Trophoblast cell (in vitro differentiated cells and primary cell): ENCODE measurements around the gene POU6F2.

ENCODE experiments used
- DNase-seq, 2 donors: peaks; one replicate each; pipeline ENCODE4 v3.0.0-alpha.2; 2016
- H2AFZ ChIP-seq: 2 replicates; pipeline ENCODE4 v1.6.1; 2013; ENCODE audit warnings: low read length, moderate library complexity, mild to moderate bottlenecking; ENCODE audit not compliant: insufficient read depth, poor library complexity
- H2AK5ac ChIP-seq: 2 replicates; pipeline ENCODE4 v1.6.1; 2013; ENCODE audit warnings: mild to moderate bottlenecking, low read length
- H2BK120ac ChIP-seq: 2 replicates; pipeline ENCODE4 v1.6.1; 2013; ENCODE audit warnings: low read length, mild to moderate bottlenecking, moderate library complexity; ENCODE audit not compliant: insufficient read depth, poor library complexity
- H2BK12ac ChIP-seq: 2 replicates; pipeline ENCODE4 v1.6.1; 2013; ENCODE audit warnings: mild to moderate bottlenecking, low read length, moderate library complexity
- H2BK5ac ChIP-seq: 2 replicates; pipeline ENCODE4 v1.6.1; 2013; ENCODE audit warnings: low read length, low read depth, moderate library complexity, mild to moderate bottlenecking; ENCODE audit not compliant: poor library complexity
- H3K14ac ChIP-seq: 2 replicates; pipeline ENCODE4 v1.6.1; 2013; ENCODE audit warnings: mild to moderate bottlenecking, low read length
- H3K18ac ChIP-seq: 2 replicates; pipeline ENCODE4 v1.6.1; 2013; ENCODE audit warnings: mild to moderate bottlenecking, low read length
- H3K23ac ChIP-seq: 2 replicates; pipeline ENCODE4 v1.6.1; 2013; ENCODE audit warnings: low read length
- H3K27ac ChIP-seq: 2 replicates; pipeline ENCODE4 v1.5.1; 2013; ENCODE audit warnings: low read depth, mild to moderate bottlenecking, inconsistent platforms, low read length, moderate library complexity
- H3K27me3 ChIP-seq: 2 replicates; pipeline ENCODE4 v1.6.1; 2013; ENCODE audit warnings: inconsistent platforms, mild to moderate bottlenecking, low read length, moderate library complexity; ENCODE audit not compliant: insufficient read depth
- H3K36me3 ChIP-seq, 2 experiments: 1 replicate in 1 of 2; 2 replicates in 1 of 2; pipeline ENCODE4 v1.6.1; 2013; ENCODE audit warnings: low read length in 2 of 2, mild to moderate bottlenecking in 2 of 2, moderate library complexity in 1 of 2; ENCODE audit not compliant: insufficient read depth in 2 of 2, control insufficient read depth in 1 of 2
- H3K4ac ChIP-seq: 2 replicates; pipeline ENCODE4 v1.6.1; 2013; ENCODE audit warnings: low read depth, mild to moderate bottlenecking, low read length, moderate library complexity
- H3K4me1 ChIP-seq, 2 experiments: 1 replicate in 1 of 2; 2 replicates in 1 of 2; pipeline ENCODE4 v1.6.1; 2013; ENCODE audit warnings: low read length in 2 of 2, mild to moderate bottlenecking in 2 of 2, moderate library complexity in 1 of 2; ENCODE audit not compliant: insufficient read depth in 2 of 2, control insufficient read depth in 1 of 2
- H3K4me2 ChIP-seq: 2 replicates; pipeline ENCODE4 v1.6.1; 2013; ENCODE audit warnings: inconsistent platforms, mild to moderate bottlenecking, low read length, moderate library complexity
- H3K4me3 ChIP-seq: 2 replicates; pipeline ENCODE4 v1.5.1; 2013; ENCODE audit warnings: mild to moderate bottlenecking, low read depth, low read length, inconsistent platforms
- H3K79me1 ChIP-seq: one replicate; pipeline ENCODE4 v1.6.1; 2013; ENCODE audit warnings: low read length
- H3K79me2 ChIP-seq: 2 replicates; pipeline ENCODE4 v1.6.1; 2013; ENCODE audit warnings: low read length, mild to moderate bottlenecking; ENCODE audit not compliant: control insufficient read depth, insufficient read depth, poor library complexity
- H3K9ac ChIP-seq: 2 replicates; pipeline ENCODE4 v1.6.1; 2013; ENCODE audit warnings: mild to moderate bottlenecking, low read length
- H3K9me3 ChIP-seq: 2 replicates; pipeline ENCODE4 v1.6.1; 2013; ENCODE audit warnings: low read depth, mild to moderate bottlenecking, control low read depth, inconsistent platforms, low read length; ENCODE audit not compliant: insufficient read depth
- H4K12ac ChIP-seq: 2 replicates; pipeline ENCODE4 v1.6.1; 2013; ENCODE audit warnings: low read depth, mild to moderate bottlenecking, low read length, moderate library complexity
- H4K8ac ChIP-seq: 2 replicates; pipeline ENCODE4 v1.6.1; 2013; ENCODE audit warnings: low read depth, mild to moderate bottlenecking, low read length, moderate library complexity
- H4K91ac ChIP-seq: one replicate; pipeline ENCODE4 v1.6.1; 2013; ENCODE audit warnings: low read depth, mild to moderate bottlenecking, low read length, moderate library complexity
- WGBS: extraction: QIAGEN DNeasy Blood & Tissue Kit; methylation state at CpG from one replicate; pipeline ENCODE4 v1.1.7; 2013; ENCODE audit warnings: missing lambda C conversion rate; ENCODE audit not compliant: insufficient read length, insufficient coverage; ENCODE audit errors: extremely low coverage; 5-methylcytosine and 5-hydroxymethylcytosine counted together

The POU6F2 gene

DNA sequence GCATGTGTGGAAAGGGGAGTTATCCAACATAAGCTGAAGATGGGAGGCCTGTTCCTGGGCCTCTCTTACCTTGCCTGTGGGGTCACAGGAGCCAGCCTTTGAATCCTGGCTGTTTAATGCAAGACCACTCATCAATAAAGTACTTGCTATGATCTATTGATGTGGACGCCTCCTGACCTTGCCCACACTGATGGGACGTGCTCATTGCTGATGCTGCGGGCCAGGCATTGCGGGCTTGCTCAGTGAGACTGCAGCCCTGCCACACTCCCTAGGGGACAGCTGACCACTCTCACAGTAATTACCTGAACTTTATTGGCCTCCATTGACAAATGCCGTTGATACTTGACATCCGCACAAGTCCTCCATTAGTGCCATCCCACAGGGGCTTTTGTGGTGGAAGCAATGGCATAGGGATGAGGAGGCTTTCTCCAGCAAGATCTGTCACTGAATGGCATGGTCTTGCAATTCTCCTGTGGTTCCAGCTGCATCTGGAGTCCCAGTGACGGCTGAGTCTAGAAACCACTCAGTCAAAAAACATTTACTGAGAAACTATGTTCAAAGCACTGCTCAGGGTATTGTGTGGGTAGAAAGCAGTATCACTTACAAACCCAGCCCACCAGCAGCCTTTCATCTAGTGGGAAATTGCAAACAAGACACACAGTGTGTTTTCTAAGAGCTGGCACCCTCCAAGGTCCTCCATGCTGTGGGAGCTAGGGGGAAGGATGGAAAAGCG lies 453.4 kb downstream of the POU6F2 start:
- Histone ChIP-seq H4K91ac (no peak overlapping the region), H3K4me3 (no peak overlapping the region), H3K27me3 (no peaks in the 10 kb centered on the region), H3K4me1 (peaks cover 3 to 8% of the 10 kb centered on the region in 2 experiments), H3K4me2 (no peak overlapping the region), H4K8ac (no peak overlapping the region), H3K36me3 (no peaks in the 10 kb centered on the region), H2AK5ac (no peak overlapping the region), H3K79me1 (no peaks in the 10 kb centered on the region), H3K79me2 (no peaks in the 10 kb centered on the region), H3K14ac (no peak overlapping the region), H3K9me3 (no peaks in the 10 kb centered on the region), H2BK12ac (no peak overlapping the region), H2BK5ac (no peak overlapping the region), H3K27ac (no peak overlapping the region), H2AFZ (no peak overlapping the region), H4K12ac (no peak overlapping the region), H3K23ac (no peak overlapping the region), H2BK120ac (no peak overlapping the region), H3K9ac (no peak overlapping the region), H3K4ac (no peak overlapping the region), H3K18ac (no peak overlapping the region)
- peak; percentile 31 to 47 for DNase-seq
- WGBS = no CpG with 5 or more reads among the region's 8 CpGs

DNA sequence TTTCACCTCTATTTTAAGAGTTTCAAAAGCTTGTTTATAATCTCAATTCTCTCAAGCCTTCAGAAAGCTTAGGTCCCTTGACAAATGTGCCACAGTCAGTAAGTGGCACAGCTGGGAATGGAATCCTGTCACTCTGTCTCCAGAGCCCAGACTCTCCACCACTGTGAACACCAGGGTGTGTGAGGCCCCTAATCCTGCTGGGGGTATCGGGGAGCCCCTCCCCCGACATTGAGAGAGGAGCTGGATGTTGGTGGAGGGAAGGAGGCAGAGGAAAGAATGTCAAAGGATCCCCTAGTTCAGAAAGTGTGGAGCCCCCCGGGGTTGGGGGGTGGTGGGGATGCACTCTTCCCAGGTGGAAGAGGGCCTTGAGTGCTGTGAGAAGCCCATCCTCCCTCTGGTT lies 454.7 kb downstream of the POU6F2 start:
- WGBS = no CpG with 5 or more reads among the region's 3 CpGs

DNA sequence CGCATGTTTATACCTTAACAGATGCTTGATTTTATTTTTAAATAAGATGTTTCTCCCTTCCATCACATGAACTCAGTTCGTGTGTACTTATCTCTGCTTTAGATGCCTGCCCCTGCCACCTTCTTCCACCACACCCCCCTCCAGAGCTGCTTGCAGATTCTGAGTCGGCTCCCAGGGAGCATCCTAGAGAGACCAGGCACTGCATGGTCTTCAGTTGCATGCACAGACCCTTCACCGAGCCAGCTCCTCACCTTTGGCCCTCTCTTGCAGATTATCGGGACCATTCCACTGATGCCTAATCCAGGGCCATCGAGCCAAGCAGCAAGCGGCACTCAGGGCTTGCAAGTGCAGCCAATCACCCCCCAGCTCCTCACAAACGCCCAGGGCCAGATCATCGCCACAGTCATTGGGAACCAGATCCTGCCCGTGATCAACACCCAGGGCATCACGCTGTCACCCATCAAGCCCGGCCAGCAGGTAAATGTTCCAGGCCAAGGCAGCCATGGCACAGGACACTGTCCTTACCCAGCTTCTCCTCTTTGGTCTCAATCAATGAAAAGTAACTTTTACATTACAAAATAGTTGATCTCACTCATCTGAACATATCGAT lies 455.2 kb downstream of the POU6F2 start:
- H4K12ac ChIP-seq = no peak overlapping the region
- no peaks in the 10 kb centered on the region for H3K79me2 ChIP-seq
- H3K18ac ChIP-seq = no peak overlapping the region
- no peak overlapping the region for H3K4me2 ChIP-seq
- H4K8ac ChIP-seq = no peak overlapping the region
- H3K27ac ChIP-seq = no peak overlapping the region
- H3K27me3 ChIP-seq = no peaks in the 10 kb centered on the region
- H2BK120ac ChIP-seq = no peak overlapping the region
- H3K9ac ChIP-seq = no peak overlapping the region
- no peaks in the 10 kb centered on the region for H3K9me3 ChIP-seq
- H3K4me1 ChIP-seq = peaks cover under 1 to 5% of the 10 kb centered on the region in 2 experiments
- no peaks in the 10 kb centered on the region for H3K79me1 ChIP-seq
- H2AK5ac ChIP-seq = no peak overlapping the region
- no peaks in the 10 kb centered on the region for H3K36me3 ChIP-seq
- no peak overlapping the region for H4K91ac ChIP-seq
- H3K23ac ChIP-seq = no peak overlapping the region
- H2AFZ ChIP-seq = no peak overlapping the region
- no peak overlapping the region for H3K14ac ChIP-seq
- no peak for DNase-seq
- no CpG with 5 or more reads among the region's 13 CpGs for WGBS
- H3K4me3 ChIP-seq = no peak overlapping the region
- H2BK5ac ChIP-seq = no peak overlapping the region
- H3K4ac ChIP-seq = no peak overlapping the region
- H2BK12ac ChIP-seq = no peak overlapping the region

More for the DNA sequence above, 454.7 kb downstream of the POU6F2 start:
- Histone ChIP-seq H4K8ac (no peak overlapping the region), H3K18ac (no peak overlapping the region), H3K14ac (no peak overlapping the region), H3K27me3 (no peaks in the 10 kb centered on the region), H3K4me1 (peaks cover 3 to 8% of the 10 kb centered on the region in 2 experiments), H2AK5ac (no peak overlapping the region), H2BK5ac (no peak overlapping the region), H2AFZ (no peak overlapping the region), H3K4me2 (no peak overlapping the region), H3K4ac (no peak overlapping the region), H4K91ac (no peak overlapping the region), H3K4me3 (no peak overlapping the region), H4K12ac (no peak overlapping the region), H3K23ac (no peak overlapping the region), H3K9ac (no peak overlapping the region), H2BK12ac (no peak overlapping the region), H3K36me3 (no peaks in the 10 kb centered on the region), H3K79me1 (no peaks in the 10 kb centered on the region), H2BK120ac (no peak overlapping the region), H3K27ac (no peak overlapping the region), H3K9me3 (no peaks in the 10 kb centered on the region), H3K79me2 (no peaks in the 10 kb centered on the region)
- no peak for DNase-seq

DNA sequence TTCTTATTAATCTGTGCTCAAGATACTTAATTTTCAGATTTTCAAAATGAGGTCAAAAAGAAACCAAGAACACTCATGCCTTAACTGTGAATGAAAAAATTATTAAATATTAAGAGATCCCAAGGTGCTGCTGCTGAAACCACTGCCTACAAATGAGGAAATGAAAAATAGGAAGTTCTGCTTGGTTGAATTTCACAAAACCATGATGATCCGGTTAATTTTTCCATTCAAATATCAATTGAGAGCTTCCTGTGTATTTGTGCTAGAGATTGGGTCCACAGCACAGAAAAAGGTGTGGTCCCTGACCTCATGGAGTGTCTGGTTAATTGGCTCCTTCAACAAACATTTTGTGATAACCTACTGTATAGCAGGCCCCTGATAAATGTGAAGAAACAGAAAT lies 455.8 kb downstream of the POU6F2 start:
- Histone ChIP-seq H3K9ac (no peak overlapping the region), H4K12ac (no peak overlapping the region), H3K27ac (no peak overlapping the region), H3K79me1 (no peaks in the 10 kb centered on the region), H3K4me1 (peaks cover 0 to 2% of the 10 kb centered on the region in 2 experiments), H3K36me3 (no peaks in the 10 kb centered on the region), H3K4me3 (no peak overlapping the region), H3K23ac (no peak overlapping the region), H3K79me2 (no peaks in the 10 kb centered on the region), H3K27me3 (no peaks in the 10 kb centered on the region), H4K8ac (no peak overlapping the region), H3K14ac (no peak overlapping the region), H4K91ac (no peak overlapping the region), H2BK120ac (no peak overlapping the region), H3K9me3 (no peaks in the 10 kb centered on the region), H2AK5ac (no peak overlapping the region), H3K4me2 (no peak overlapping the region), H2BK5ac (no peak overlapping the region), H3K18ac (no peak overlapping the region), H3K4ac (no peak overlapping the region), H2AFZ (no peak overlapping the region), H2BK12ac (no peak overlapping the region)
- DNase-seq = no peak
- no CpG with 5 or more reads among the region's 1 CpG for WGBS
